ENCODE data around the gene OIP5. TPM values are rescaled to one million over a fixed set of nuclear protein-coding genes. Genes with fewer than 3 reads are reported as not detected.
A peak's percentile ranks its signal among the peaks of the same experiment; 100 is the strongest.
"Not testable (repeated sequence)": the region's sequence is repeated elsewhere in the genome, so short reads cannot be mapped to it uniquely, and the experiment has no call there.

The OIP5 gene
- total and polyA plus RNA-seq, 2 donors (not counting 3 experiments of a cell fraction or from before 2014, with no cell fraction given) = 11.4 to 11.8 TPM

GRCh38 chr15:41283653-41284426 lies 48.6 kb downstream of the OIP5 start:
- peak overlapping the region; percentile 83 to 96 (median 95) for H3K4me3 ChIP-seq (replicated peaks in 1 of 3; ENCODE audit: insufficient read depth in 1 of 3, low read depth in 1 of 3, low read length in 3 of 3)
- FAIRE-seq = peak; percentile 95

GRCh38 chr15:41282980-41283652 lies 49.3 kb downstream of the OIP5 start:
- peak overlapping the region; percentile 81 for H2AFZ ChIP-seq (ENCODE audit: low read depth, low read length)
- H3K9me3 ChIP-seq (replicated peaks; ENCODE audit: control insufficient read depth, insufficient read depth, low read length); H4K20me1 ChIP-seq (replicated peaks; ENCODE audit: control insufficient read depth, extremely low read depth, insufficient read depth, low read length); H3K9me1 ChIP-seq (replicated peaks; ENCODE audit: control insufficient read depth, extremely low read depth, insufficient read depth, low read length); FAIRE-seq; dilution Hi-C loops (cut with MboI; ENCODE audit: extremely low pct_ligation_motif_present, low sequenced_read_pairs); H3K4me1 ChIP-seq (ENCODE audit: control insufficient read depth, extremely low read depth, insufficient read depth, low read length); H3K27me3 ChIP-seq (ENCODE audit: control insufficient read depth in 2 of 2, insufficient read depth in 2 of 2, low read length in 2 of 2); DNase-seq (ENCODE audit: low read depth, low spot score): not testable (repeated sequence)
- peak overlapping the region; percentile 62 for H3K27ac ChIP-seq (ENCODE audit: insufficient read depth, low read depth, low read length)
- peak overlapping the region; percentile 64 for H3K9ac ChIP-seq (replicated peaks; ENCODE audit: extremely low read depth, insufficient read depth, low read length)
- intact Hi-C loops (cut with micrococcal nuclease) = loop anchor here (2.0 kb wide), 1 partner anchor 52 kb away; the partner anchor contains the start of genes CHP1 and EXD1
- CTCF ChIA-PET = interaction anchor here (1.0 kb wide), 1 partner anchor 17 kb away, joined by 3 read pairs; no protein-coding TSS in a partner anchor
- POLR2A ChIA-PET = interaction anchor here (0.7 kb wide), 1 partner anchor 129 kb away, joined by 3 read pairs; no protein-coding TSS in a partner anchor
- TSS peak; percentile 91 for BruUV-seq (replicated peaks)
- H3K36me3 ChIP-seq (ENCODE audit: control insufficient read depth in 2 of 2, extremely low read depth in 1 of 2, insufficient read depth in 2 of 2, low read length in 2 of 2) = peaks cover 11 to 13% of the 10 kb centered on the region in 2 experiments
- peaks cover 37% of the 10 kb centered on the region for H3K79me2 ChIP-seq (ENCODE audit: control insufficient read depth, insufficient read depth, low read length)
- H3K4me3 ChIP-seq (replicated peaks in 1 of 3; ENCODE audit: insufficient read depth in 1 of 3, low read depth in 1 of 3, low read length in 3 of 3) = peak overlapping the region in 2 of 3 experiments; percentile 6 to 26
- H3K4me2 ChIP-seq (ENCODE audit: insufficient read depth, low read length) = peak overlapping the region; percentile 25

More at GRCh38 chr15:41283653-41284426, 48.6 kb downstream of the OIP5 start:
- peak overlapping the region; percentile 62 for H3K27ac ChIP-seq (ENCODE audit: insufficient read depth, low read depth, low read length)
- TF ChIP-seq MAX (IDR thresholded peaks at IDR 0.05; ENCODE audit: insufficient read depth, insufficient read length) (peak; percentile 88), MYC (IDR thresholded peaks at IDR 0.05; ENCODE audit: low read depth, low read length) (peak; percentile 46), GATA2 (IDR thresholded peaks at IDR 0.05; ENCODE audit: insufficient read depth, insufficient read length, low read depth, low read length) (no peak), JUN (IDR thresholded peaks at IDR 0.05; ENCODE audit: borderline replicate concordance, insufficient read depth, insufficient read length, low read depth) (no peak), POLR2A (IDR thresholded peaks at IDR 0.05; ENCODE audit: low read depth, low read length) (peak; percentile 97), POLR2AphosphoS5 (IDR thresholded peaks at IDR 0.05; ENCODE audit: insufficient read depth, low read depth, low read length) (peak; percentile 97)
- intact Hi-C loops (cut with micrococcal nuclease) (loop anchor here (2.0 kb wide), 2 partner anchors 49 to 53 kb away; partner anchors contain the start of genes CHP1, EXD1, NUSAP1 and OIP5), dilution Hi-C loops (cut with MboI; ENCODE audit: extremely low pct_ligation_motif_present, low sequenced_read_pairs) (no loop called here)
- peak overlapping the region; percentile 94 for H2AFZ ChIP-seq (ENCODE audit: low read depth, low read length)
- H3K4me1 ChIP-seq (ENCODE audit: control insufficient read depth, extremely low read depth, insufficient read depth, low read length) = peaks cover 6% of the 10 kb centered on the region
- H3K9me3 ChIP-seq (replicated peaks; ENCODE audit: control insufficient read depth, insufficient read depth, low read length) = no peaks in the 10 kb centered on the region
- no peaks in the 10 kb centered on the region for H4K20me1 ChIP-seq (replicated peaks; ENCODE audit: control insufficient read depth, extremely low read depth, insufficient read depth, low read length)
- peak; percentile 100 for DNase-seq (ENCODE audit: low read depth, low spot score)
- POLR2A ChIA-PET = interaction anchor here (0.7 kb wide), 1 partner anchor 130 kb away, joined by 3 read pairs; no protein-coding TSS in a partner anchor
- H3K79me2 ChIP-seq (ENCODE audit: control insufficient read depth, insufficient read depth, low read length) = peaks cover 45% of the 10 kb centered on the region
- H3K27me3 ChIP-seq (ENCODE audit: control insufficient read depth in 2 of 2, insufficient read depth in 2 of 2, low read length in 2 of 2) = no peaks in the 10 kb centered on the region
- no peaks in the 10 kb centered on the region for H3K9me1 ChIP-seq (replicated peaks; ENCODE audit: control insufficient read depth, extremely low read depth, insufficient read depth, low read length)
- CTCF ChIA-PET = interaction anchor here (0.6 to 1.0 kb wide), 2 partner anchors 16 to 366 kb away, joined by 3 read pairs; no protein-coding TSS in a partner anchor
- H3K9ac ChIP-seq (replicated peaks; ENCODE audit: extremely low read depth, insufficient read depth, low read length) = peak overlapping the region; percentile 88
- H3K36me3 ChIP-seq (ENCODE audit: control insufficient read depth in 2 of 2, extremely low read depth in 1 of 2, insufficient read depth in 2 of 2, low read length in 2 of 2) = peaks cover 17 to 20% of the 10 kb centered on the region in 2 experiments
- H3K4me2 ChIP-seq (ENCODE audit: insufficient read depth, low read length) = peak overlapping the region; percentile 77
- no TSS peak for BruUV-seq (replicated peaks)

- BruUV-seq (replicated peaks); H3K9ac ChIP-seq (replicated peaks; ENCODE audit: extremely low read depth, insufficient read depth, low read length); H3K27me3 ChIP-seq (ENCODE audit: control insufficient read depth in 2 of 2, insufficient read depth in 2 of 2, low read length in 2 of 2); H4K20me1 ChIP-seq (replicated peaks; ENCODE audit: control insufficient read depth, extremely low read depth, insufficient read depth, low read length); FAIRE-seq; H2AFZ ChIP-seq (ENCODE audit: low read depth, low read length); H3K9me3 ChIP-seq (replicated peaks; ENCODE audit: control insufficient read depth, insufficient read depth, low read length); DNase-seq (ENCODE audit: low read depth, low spot score); dilution Hi-C loops (cut with MboI; ENCODE audit: extremely low pct_ligation_motif_present, low sequenced_read_pairs); H3K4me2 ChIP-seq (ENCODE audit: insufficient read depth, low read length); POLR2A ChIA-PET; CTCF ChIA-PET; H3K27ac ChIP-seq (ENCODE audit: insufficient read depth, low read depth, low read length); H3K4me1 ChIP-seq (ENCODE audit: control insufficient read depth, extremely low read depth, insufficient read depth, low read length); H3K9me1 ChIP-seq (replicated peaks; ENCODE audit: control insufficient read depth, extremely low read depth, insufficient read depth, low read length); H3K4me3 ChIP-seq (replicated peaks in 1 of 3; ENCODE audit: insufficient read depth in 1 of 3, low read depth in 1 of 3, low read length in 3 of 3): not testable (repeated sequence)
- Histone ChIP-seq H3K79me2 (ENCODE audit: control insufficient read depth, insufficient read depth, low read length) (peaks cover 33% of the 10 kb centered on the region), H3K36me3 (ENCODE audit: control insufficient read depth in 2 of 2, extremely low read depth in 1 of 2, insufficient read depth in 2 of 2, low read length in 2 of 2) (peaks cover 10 to 11% of the 10 kb centered on the region in 2 experiments)
- intact Hi-C loops (cut with micrococcal nuclease) = loop anchor here (2.0 kb wide), 1 partner anchor 52 kb away; the partner anchor contains the start of genes CHP1 and EXD1
These were observed 50.0 kb downstream of the OIP5 start for GRCh38 chr15:41282436-41282835.

Measured in endothelial cell of umbilical vein (primary cell).